HG03521 (cell line): ENCODE measurements around the gene IL31RA.

Experiments used
- ATAC-seq: cut with Tn5 transposase; IDR thresholded peaks from one replicate; pipeline ENCODE4 v1.9.1; 2021; ENCODE audit warnings: mild to moderate bottlenecking, moderate library complexity; ENCODE audit not compliant: unreplicated experiment

IL31RA gene

GRCh38 chr5:55900068-55900467 lies 48.9 kb downstream of the IL31RA start:
- ATAC-seq: no peak

- no peak for ATAC-seq
Measured at GRCh38 chr5:55900776-55901175, 49.6 kb downstream of the IL31RA start.

- ATAC-seq: no peak
Measured at GRCh38 chr5:55902696-55903095, 51.5 kb downstream of the IL31RA start.

GRCh38 chr5:55903121-55903701 lies 52.1 kb downstream of the IL31RA start:
- peak; percentile 86 for ATAC-seq

- no peak for ATAC-seq
Measured at GRCh38 chr5:55904152-55904551, 53.0 kb downstream of the IL31RA start.

GRCh38 chr5:55905251-55905650 lies 54.1 kb downstream of the IL31RA start:
- no peak for ATAC-seq

GRCh38 chr5:55907927-55908326 lies 56.8 kb downstream of the IL31RA start:
- ATAC-seq: no peak

GRCh38 chr5:55908804-55909203 lies 57.6 kb downstream of the IL31RA start:
- ATAC-seq: no peak

GRCh38 chr5:55911784-55912653 lies 60.9 kb downstream of the IL31RA start:
- no peak for ATAC-seq

GRCh38 chr5:55913466-55914413 lies 62.6 kb downstream of the IL31RA start:
- ATAC-seq: peak; percentile 81

- ATAC-seq: no peak
Measured at GRCh38 chr5:55914971-55915370, 63.8 kb downstream of the IL31RA start.

- ATAC-seq: no peak
Measured at GRCh38 chr5:55915783-55916182, 64.6 kb downstream of the IL31RA start.

- no peak for ATAC-seq
Measured at GRCh38 chr5:55916986-55917385, 65.8 kb downstream of the IL31RA start.

- ATAC-seq: no peak
Measured at GRCh38 chr5:55917402-55918086, 66.4 kb downstream of the IL31RA start.

GRCh38 chr5:55918087-55919035 lies 67.2 kb downstream of the IL31RA start:
- ATAC-seq: no peak

- no peak for ATAC-seq
Measured at GRCh38 chr5:55919625-55920024, 68.5 kb downstream of the IL31RA start.

- no peak for ATAC-seq
Measured at GRCh38 chr5:55920784-55921183, 69.6 kb downstream of the IL31RA start.

- no peak for ATAC-seq
Measured at GRCh38 chr5:55921617-55922016, 70.5 kb downstream of the IL31RA start.

- ATAC-seq: no peak
Measured at GRCh38 chr5:55923177-55923771, 72.1 kb downstream of the IL31RA start.
